ENCODE data around the gene PARVG. TPM values are rescaled to one million over a fixed set of nuclear protein-coding genes. Genes with fewer than 3 reads are reported as not detected.

PARVG gene, protein sequence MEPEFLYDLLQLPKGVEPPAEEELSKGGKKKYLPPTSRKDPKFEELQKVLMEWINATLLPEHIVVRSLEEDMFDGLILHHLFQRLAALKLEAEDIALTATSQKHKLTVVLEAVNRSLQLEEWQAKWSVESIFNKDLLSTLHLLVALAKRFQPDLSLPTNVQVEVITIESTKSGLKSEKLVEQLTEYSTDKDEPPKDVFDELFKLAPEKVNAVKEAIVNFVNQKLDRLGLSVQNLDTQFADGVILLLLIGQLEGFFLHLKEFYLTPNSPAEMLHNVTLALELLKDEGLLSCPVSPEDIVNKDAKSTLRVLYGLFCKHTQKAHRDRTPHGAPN
- not detected in 2 replicates for total RNA-seq (2014; rRNA removed; shearing (Covaris generic))

DNA sequence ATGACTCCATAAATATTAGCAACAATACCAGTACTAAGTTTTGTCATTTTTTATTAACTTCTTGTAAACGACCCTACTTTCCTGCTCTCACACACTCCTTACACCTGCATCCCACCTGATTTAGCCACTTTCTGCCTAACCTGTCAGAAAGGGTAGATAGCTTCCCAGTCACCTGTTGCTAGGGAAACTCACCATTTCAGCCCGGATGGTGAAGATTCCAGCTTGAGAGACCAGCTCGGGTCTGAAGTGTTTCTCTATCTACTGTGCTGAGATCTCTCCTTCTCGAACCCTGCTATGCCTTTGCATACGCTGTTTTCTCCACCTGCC lies at the start of gene PARVG:
Gene PARVG (plus strand): TSS at position 220 of the 327 bp plus-strand sequence. CDS start 2,405 bp downstream, outside the sequence.
- no peak for DNase-seq (ENCODE audit: low spot score)

DNA sequence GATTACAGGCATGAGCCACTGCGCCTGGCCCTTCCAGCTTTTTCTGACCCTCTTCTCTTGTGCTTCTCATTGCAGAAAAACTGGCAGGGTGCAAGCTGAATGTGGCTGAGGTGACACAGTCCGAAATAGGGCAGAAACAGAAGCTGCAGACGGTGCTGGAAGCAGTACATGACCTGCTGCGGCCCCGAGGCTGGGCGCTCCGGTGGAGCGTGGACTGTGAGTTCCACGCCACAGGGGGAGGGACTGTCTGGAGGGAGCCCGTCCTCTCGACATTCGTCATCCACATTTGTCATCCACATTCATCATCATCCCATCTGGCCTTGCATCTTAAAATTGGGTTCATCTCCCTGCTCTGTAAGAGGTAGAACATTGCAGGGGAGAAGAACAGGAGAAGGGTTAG lies 49.3 kb upstream of the PARVG start:
- no peak for DNase-seq (ENCODE audit: low spot score)

DNA sequence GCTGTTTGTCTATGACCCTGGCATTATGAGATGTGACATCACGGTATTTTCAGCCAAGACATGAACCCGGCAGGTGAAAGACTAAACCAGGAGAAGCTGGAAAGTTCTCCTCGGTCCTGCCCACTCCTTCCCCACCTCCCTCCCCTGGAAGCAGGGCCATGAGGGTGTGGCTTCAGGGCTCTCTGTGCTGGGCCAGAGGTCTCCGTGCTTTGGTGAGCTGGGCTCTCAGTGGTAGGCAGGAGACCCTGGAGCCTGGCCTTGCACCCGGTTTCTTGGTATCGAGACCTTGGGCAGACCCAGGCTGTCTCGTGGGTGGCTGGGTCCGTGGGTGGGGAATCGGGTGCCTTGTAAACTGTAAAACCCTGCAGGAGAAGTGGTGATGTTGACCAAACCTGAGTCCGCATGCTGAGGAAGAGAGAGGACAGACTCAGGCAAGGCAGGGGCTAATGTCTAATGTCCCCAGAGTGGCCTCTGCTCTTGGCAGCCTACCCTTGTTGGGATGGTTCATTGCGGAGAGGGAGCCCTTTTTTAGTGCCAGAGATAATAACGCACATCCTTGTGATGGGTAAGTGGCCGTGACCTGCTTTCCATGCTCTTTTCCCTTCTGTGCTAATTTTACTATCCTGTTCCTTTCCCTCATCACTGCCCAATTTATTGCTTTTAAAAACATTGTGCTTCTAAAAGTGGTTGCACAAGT lies 48.6 kb upstream of the PARVG start:
- DNase-seq (ENCODE audit: low spot score) = no peak

DNA sequence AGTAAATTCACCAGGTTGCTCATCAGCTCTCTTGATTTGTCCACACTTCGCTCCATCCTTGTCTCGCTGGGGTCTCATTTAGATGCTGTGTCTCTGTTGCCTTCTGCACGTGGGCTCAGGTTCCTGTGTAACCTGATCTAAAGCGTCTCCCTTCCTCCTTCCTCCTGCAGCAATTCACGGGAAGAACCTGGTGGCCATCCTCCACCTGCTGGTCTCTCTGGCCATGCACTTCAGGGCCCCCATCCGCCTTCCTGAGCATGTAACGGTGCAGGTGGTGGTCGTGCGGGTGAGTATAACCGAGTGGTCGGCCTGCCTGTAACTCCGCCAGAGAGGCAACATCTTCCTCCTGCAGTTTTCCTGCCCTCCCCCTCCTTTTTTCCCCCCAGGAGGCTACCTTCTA lies 48.0 kb upstream of the PARVG start:
- no peak for DNase-seq (ENCODE audit: low spot score)

DNA sequence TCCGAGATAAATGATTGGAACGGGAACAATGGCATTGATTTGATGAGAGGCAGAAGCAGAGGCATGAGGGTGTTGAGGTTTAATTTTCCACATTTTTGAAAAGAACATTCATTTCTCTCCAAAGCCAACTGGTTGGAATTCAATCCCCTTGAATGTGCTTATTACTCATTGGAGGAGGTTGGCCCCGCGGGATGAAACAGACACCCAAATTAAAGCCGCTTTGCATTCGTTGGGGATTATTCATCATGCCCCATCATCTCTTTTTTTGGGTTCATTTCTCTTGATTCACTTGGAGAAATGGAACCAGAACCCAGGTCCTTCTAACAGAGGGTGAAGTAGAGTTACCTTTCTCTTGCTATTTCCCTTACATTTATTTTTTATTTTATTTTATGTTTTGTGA lies 47.6 kb upstream of the PARVG start:
- DNase-seq (ENCODE audit: low spot score) = no peak

DNA sequence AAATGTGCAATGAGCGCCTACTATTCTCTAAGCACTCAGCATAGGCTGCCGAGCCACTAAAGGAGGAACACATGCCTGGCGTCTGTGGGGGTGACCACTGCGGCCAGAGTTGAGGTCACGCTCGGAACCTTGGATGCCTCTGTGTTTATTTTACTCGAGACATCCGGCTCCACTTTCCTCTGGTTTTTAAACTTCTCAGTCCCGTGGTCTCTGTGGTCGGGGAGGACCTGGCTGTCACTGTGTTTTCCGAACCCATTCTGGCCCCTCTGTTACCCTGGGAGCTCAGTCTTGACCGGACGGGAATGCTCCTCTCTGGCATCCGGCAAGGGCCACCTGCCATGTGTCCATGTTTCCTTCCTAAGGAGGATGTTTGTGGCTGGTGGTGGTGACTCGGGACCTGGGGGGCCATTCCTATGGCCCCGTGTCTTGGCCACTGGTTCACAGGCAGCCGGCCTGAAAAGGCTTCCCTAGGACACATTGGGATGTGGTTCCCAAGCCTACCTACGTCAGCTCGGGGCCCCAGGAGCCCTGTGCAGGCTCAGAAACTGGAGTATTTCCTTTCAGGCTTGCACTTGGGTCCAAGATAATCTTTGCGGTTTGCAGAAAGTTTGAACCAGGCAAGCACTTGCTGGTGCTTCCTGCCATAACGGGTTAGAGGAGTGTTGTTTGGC lies 46.7 kb upstream of the PARVG start:
- no peak for DNase-seq (ENCODE audit: low spot score)

DNA sequence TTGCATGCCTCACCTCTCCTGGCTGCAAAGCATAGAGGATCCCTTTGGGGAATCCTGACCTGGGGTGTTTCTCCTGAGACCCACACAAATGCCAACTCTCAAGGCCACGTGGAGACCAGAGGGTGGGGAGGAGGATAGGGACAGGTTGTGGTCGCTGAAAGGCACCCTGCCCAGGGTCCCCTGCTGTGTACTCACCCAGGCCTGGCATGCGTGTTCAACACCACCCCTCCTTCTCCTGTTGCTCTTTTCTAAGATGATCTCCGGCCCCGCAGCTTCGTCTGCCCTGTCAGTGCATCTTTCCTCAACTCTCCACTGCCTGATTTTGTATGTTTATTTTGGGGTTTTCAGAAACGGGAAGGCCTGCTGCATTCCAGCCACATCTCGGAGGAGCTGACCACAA lies 44.6 kb upstream of the PARVG start:
- no peak for DNase-seq (ENCODE audit: low spot score)

DNA sequence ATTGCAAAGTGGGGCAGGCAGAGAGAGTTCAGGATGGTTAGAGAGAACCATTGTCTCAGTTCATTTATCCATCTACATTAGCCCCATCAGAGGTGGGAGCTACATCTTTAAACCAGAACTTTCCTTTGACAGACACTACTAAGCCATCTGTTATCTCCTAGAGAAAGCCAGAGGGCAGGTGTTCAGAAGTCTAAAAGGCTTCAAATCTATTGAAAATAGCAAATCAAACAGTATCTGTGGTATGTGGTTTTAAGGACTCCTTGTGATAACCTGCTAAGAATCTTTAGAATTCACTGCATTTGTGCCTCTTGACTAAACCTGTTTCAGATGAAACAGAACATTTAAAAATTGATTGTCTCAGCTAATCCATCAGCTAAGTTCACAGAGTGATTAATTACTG lies 43.9 kb upstream of the PARVG start:
- DNase-seq (ENCODE audit: low spot score) = no peak

DNA sequence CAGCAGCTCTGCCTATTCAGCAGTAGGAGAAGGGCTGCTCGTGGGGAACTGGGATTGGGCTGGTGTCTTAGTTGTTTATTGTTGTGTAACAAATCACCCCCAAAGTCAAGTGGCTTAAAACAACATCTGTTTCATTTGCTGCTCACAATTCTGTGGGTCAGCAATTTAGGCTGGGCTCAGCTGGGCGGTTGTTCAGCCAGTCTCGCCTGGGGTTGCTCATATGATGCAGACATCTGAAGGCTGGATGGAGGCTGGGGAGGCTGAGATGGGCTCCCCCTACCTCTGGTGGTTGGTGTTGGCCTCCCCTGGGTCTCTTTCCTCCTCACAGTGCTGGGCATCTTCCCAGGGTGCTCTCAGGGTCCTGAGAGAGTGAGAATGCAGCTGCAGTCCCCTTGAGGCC lies 43.3 kb upstream of the PARVG start:
- DNase-seq (ENCODE audit: low spot score) = no peak

DNA sequence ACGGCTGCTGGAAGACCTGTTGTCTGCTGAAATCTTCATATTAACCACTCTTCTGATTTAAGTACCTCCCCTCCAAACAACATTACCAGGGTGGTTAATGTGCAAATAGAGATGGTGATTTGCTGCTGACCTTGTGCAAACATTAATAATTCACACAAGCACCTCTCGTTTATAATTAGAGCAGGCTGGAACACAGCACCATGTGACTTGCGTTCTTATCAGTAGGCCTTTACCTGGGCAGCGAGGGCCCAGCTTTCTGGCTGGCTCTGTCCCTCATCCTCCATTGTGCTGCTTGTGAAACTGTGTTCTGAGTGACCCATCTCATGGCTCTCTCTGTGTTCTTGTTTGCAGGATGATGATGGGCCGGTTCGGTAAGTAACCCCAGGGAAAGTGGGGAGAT lies 41.0 kb upstream of the PARVG start:
- DNase-seq (ENCODE audit: low spot score) = no peak

DNA sequence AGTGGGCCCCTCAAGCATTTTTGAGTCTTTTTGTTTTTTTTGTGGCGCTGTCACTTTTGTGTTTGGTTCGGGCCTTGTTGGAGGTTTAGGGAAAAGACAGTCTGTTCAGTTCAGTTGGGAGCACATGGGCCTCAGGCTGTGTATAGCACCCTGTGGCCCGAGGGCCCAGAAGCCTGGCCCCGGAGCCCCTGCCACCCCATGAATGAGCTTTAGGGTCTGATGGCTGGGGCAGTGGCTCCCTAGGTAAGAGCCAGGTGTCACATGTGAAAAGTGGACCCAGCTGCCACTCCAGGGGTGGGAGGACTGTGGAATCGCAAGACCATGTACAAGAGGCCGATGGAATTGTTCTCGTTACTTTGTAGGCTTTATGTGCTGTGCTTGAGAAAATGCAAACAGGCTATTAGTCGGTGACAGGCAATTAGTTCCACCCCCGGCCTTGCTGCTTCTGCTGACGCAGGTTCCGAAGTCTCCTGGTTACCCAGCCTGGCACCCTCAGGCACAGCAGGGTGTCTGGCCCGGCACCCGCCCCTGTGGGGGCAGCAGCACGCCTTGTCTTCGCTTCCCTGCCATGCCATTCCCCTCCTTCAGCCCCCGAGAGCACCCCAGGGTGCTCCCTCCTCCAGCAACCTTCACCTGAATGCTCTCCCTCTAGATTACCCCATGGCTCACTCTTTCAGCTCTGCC lies 38.2 kb upstream of the PARVG start:
- DNase-seq (ENCODE audit: low spot score) = no peak

DNA sequence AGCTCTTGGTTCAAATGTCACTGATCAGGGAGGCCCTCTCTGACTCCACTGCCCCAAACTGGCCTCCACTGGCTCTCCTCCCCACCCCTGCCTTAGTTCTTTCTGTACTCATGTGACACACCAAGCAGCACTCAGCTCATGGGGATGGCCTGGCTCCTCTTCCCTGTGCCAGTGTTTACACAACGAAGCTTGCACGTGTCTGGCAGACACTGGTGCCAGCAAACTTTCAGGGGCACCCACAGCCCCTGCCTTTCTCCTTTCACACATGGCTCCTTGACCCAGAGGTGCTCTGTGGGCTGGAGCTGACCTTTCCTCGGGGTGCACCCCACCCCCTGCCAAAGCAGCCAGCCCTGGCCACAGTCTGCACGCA lies 37.6 kb upstream of the PARVG start:
- no peak for DNase-seq (ENCODE audit: low spot score)

DNA sequence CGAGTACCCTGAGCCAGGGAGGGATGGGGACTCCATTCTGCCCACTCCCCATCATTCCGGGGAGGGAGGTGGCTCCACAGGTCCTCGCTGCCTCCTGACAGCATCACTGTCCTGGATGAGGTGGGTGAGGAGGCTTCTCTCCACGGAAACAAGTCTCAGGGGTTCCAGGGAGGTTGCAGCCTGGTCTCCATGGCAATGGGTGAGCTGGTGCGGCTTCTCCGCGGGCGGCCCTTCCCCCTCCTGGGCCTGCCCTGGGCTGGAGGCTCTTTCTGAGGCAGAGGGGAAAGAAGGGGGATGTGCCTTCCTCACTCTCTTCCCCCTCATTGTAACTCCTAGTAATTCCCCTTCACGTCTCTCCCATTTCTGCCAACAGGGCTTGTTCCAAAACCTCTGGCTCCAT lies 37.1 kb upstream of the PARVG start:
- no peak for DNase-seq (ENCODE audit: low spot score)

DNA sequence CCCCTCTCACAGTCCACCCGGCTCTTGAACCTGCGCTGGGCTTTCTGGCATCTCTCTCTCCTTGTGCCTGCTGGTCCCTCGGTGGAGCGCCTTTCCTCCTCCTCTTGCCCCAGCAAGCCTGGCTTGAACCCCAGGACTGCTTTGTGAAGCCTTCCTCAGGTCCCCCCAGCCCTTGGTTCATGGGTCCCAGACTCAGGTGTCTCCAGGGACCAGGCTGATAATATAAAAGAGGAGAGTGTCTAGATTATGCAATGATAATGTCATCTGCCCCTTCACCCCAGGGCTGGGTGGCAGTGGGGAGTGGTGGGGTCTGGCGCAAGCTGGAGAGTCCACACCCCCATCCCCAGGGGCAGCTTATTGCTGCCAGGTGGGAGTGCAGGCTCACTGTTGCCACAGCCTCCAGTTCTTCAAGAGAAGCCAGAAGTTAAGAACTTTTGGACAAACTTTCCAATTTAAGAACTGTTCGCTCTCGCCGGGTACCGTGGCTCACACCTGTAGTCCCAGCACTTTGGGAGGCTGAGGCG lies 36.6 kb upstream of the PARVG start:
- no peak for DNase-seq (ENCODE audit: low spot score)

DNA sequence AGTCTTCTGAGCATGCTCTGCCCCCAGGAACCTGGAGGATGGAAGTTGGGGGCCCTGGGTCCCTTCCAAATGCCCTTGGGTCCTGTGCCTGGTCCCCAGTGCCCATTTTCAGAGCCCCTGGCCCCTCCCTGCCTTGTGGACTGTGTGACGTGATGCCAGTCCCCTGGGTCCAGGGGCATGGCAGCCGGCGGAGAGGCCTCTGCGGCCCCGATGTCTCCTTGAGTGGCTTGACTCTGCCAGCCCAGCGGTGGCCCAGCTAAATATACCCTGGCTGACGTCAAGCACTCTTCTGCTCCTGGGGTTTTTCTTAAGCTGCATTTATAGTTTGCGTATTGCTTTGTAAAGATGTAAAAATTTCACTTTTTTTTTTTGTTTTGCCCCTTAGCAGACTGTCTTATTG lies 35.2 kb upstream of the PARVG start:
- DNase-seq (ENCODE audit: low spot score) = no peak

DNA sequence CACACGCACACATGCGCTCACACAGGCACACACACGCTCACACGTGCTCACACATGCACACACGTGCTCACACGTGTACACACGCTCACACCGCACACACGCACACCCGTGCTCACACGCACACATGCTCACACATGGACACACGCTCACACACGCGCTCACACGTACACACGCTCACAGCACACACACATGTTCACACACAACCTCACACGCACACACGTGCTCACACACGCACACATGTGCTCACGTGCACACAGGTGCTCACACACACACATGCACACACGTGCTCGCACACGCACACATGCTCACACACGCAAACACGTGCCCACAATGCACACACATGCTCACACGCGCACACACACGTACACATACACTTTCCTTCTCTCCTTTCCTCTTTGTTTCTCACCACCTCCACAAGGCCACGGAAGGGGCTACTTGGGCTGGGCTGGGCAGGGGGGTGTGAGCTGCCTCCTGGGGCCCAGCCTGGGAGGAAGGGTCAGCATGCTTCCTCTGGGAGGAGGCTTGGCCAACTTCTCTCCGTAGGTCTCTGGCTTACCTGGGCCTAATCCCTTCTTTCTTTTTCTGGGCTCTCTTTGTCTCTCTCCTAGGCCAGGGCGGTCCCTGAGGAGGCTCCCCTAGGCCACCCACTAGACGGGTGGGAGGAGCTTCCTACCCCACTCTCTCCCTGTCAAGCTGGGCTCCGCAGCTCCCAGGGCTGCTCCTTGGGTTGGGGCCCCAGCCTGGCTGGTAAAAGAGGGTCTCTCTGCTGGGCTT lies 34.5 kb upstream of the PARVG start:
- no peak for DNase-seq (ENCODE audit: low spot score)

DNA sequence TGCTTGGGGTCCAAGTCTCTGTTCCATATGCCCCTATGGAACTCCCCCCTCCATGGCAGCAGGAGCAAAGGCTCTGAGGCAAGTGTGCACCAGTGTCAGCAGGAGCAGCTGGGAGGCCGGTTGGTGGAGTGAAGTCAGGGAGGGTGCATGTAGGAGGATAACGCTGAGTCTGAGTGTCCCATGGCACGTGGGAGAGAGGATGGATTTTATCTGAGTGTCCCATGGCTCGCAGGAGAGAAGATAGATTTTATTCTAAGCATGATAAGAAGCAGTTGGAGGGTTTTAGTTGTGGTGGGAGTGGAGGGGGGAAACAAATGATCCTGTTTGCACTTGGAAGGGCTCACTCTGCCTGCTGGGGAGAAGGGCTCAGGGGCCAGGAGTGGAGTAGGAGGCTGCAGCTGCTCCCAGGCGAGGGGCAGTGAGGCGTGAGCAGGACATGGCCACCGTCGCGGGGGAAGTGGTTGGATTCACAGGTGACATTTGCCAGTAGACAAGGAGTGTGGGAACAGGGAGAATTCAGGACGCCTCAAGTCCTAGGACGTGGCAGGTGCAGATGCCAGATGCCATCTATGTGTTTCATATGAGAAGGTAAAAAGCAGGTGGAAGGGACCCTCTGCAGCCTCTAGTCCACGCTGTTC lies 33.6 kb upstream of the PARVG start:
- DNase-seq (ENCODE audit: low spot score) = no peak

DNA sequence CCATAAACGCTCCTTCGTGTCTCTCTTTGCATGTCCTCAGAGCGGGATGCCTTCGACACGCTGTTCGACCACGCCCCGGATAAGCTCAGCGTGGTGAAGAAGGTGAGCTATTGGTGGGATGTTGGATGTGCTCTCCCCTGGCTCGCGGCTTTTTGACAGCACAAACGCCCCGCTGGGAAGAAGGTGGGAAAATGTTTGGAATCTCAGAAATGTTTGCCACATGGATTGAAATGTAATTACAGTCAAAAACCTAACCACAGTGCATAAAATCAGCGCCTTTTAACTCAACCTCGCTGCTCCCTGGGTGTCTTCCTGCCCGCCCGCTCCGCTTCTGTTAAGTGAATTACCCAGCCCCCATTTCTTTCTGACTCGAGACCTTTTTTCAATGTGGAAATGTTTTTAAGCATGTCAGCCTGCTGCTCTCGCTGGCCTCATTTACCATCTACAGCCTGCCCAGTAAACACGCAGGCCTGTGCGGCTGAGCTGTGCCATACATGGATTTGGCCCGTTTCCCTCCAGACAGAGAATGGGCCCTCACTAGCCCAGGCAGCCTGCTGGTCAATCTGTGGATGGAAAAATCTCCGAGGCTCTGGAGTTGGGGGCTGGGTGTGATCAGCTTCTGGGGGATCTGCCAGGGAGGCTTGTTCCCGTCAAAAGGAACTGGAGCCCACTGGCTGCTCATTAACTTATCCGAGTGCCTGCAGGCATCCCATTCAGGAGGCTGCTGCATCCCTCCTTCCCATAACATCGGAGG lies 32.7 kb upstream of the PARVG start:
- DNase-seq (ENCODE audit: low spot score) = no peak

DNA sequence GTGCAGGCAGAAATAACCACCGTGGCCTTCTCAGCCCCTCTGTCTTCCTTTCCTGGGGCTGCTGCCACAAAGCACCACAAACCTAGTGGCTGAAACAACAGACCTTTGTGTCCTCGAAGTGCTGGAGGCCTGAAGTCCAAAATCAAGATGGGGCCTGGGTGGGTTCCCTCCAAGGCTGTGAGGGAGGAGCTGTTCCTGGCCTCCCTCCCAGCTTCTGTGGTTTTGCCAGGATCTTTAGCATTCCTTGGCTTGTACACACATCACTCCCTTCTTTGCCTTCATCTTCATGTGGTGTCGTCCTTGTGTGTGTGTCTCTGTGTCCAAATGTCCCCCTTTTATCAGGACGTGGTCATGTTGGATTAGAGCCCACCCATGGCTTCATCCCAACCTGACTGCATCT lies 29.0 kb upstream of the PARVG start:
- DNase-seq (ENCODE audit: low spot score) = no peak

DNA sequence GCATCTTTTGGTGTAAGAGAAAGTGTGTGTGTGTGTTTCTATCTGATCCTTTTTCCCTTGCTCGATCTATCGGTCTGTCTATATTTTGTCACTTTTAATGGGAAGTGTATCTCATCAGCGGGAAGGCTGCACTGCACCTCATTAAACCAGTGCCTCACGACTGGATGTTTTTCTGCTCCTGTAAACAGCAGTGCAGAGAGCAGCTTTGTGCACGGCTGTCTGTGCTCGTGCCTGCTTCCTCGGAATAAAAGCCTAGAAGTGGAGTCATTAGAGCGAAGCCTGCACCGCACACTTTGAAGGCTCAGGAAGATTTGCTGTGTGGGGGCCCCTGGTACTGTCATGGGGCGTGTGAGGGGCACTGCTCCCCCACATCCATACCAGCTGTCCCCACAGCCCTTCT lies 27.0 kb upstream of the PARVG start:
- DNase-seq (ENCODE audit: low spot score) = no peak
